ENCODE data around the gene TUBA4A. TPM values are rescaled to one million over a fixed set of nuclear protein-coding genes. Genes with fewer than 3 reads are reported as not detected.

The TUBA4A gene
- total RNA-seq, 2 experiments from 2014 or later, result 96.0 to 186 TPM

- H3K9me3 ChIP-seq (ENCODE audit: low read length), result no peaks in the 10 kb centered on the region
- intact Hi-C loops (cut with micrococcal nuclease; ENCODE audit: unreplicated experiment), result no loop called here
- no peak overlapping the region for H3K4me2 ChIP-seq (ENCODE audit: low read length)
- H3K9me2 ChIP-seq (ENCODE audit: insufficient read depth, low read length), result no peaks in the 10 kb centered on the region
- ChIA-PET CTCF (ENCODE audit: unreplicated experiment) (interaction anchor here (1.2 to 1.5 kb wide), 2 partner anchors 15 to 37 kb away, joined by 3 to 4 read pairs; no protein-coding TSS in a partner anchor), POLR2A (interaction anchor here (0.8 to 1.3 kb wide), 3 partner anchors 11 to 85 kb away, joined by 3 to 5 read pairs (median 4); partner anchors contain the start of genes DNAJB2 and ZFAND2B)
- H3K36me3 ChIP-seq (ENCODE audit: insufficient read depth, low read length), result no peaks in the 10 kb centered on the region
- no peak for DNase-seq (ENCODE audit: low spot score)
- TF ChIP-seq EZH2phosphoT487 (IDR thresholded peaks at IDR 0.05; ENCODE audit: borderline replicate concordance, low read depth, low read length), result no peak
- no peak for TF ChIP-seq CTCF (conservative IDR thresholded peaks at IDR 0.05; ENCODE audit: low read length)
- H3K4me3 ChIP-seq (ENCODE audit: low read depth, low read length, poor library complexity, severe bottlenecking), result no peak overlapping the region
- no peaks in the 10 kb centered on the region for H3K79me2 ChIP-seq (ENCODE audit: insufficient read depth, low read depth, low read length)
- no TSS peak for BruUV-seq (replicated peaks)
- H2AFZ ChIP-seq (ENCODE audit: low read length), result no peak overlapping the region
- H4K20me1 ChIP-seq (ENCODE audit: insufficient read depth, low read length), result no peaks in the 10 kb centered on the region
- H3K27ac ChIP-seq (ENCODE audit: low read depth, low read length, poor library complexity, severe bottlenecking), result no peak overlapping the region
- H3K4me1 ChIP-seq (ENCODE audit: insufficient read depth, low read length, poor library complexity, severe bottlenecking), result peaks cover 16% of the 10 kb centered on the region
Measured at GRCh38 chr2:219291394-219291793, 37.7 kb upstream of the TUBA4A start.

DNA sequence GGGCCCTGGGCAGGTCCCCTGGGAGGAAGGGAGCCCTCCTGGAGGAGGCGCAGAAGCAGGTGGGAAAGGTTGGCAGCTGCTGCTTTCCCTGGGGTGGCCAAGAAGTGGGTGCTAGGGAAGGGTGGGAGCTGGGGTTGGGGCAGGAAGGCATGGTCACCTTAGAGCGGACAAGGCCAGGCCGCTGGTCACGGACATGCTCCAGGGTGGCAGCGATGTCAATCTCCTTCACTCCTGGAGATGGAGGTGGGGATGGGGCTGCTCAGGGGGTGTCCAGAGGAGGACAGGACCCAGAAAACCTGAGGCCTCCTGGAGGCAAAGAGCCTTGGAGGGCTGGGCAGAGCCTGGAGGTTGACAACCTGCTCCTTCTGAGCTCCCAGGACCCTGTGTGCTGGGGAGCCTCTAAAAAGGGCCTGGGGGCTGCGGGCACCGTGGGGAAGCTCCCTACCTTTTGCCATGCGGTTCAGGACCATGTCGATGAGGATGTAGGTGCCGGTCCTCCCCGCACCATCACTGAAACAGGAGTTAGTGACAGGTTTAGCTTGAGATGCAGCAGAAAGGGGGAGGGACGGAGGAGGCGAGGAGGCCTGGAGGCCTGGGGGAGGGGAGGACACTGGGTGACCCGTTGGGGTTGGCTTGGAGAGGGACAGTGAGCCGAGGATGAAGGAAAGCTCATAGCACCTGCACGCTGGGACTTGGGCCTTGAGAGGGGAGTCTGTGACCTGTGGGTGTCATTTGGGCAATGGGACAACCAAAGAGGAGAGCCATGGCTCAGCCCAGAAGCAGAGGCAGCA is 36.9 kb upstream of the TUBA4A start:
- Histone ChIP-seq H3K9me2 (ENCODE audit: insufficient read depth, low read length) (no peaks in the 10 kb centered on the region), H3K9me3 (ENCODE audit: low read length) (no peaks in the 10 kb centered on the region), H3K27ac (ENCODE audit: low read depth, low read length, poor library complexity, severe bottlenecking) (no peak overlapping the region), H3K79me2 (ENCODE audit: insufficient read depth, low read depth, low read length) (no peaks in the 10 kb centered on the region), H3K36me3 (ENCODE audit: insufficient read depth, low read length) (peaks cover 2% of the 10 kb centered on the region; the same call in 1 of the 2 replicates), H3K4me1 (ENCODE audit: insufficient read depth, low read length, poor library complexity, severe bottlenecking) (peaks cover 15% of the 10 kb centered on the region), H4K20me1 (ENCODE audit: insufficient read depth, low read length) (no peaks in the 10 kb centered on the region), H3K4me3 (ENCODE audit: low read depth, low read length, poor library complexity, severe bottlenecking) (no peak overlapping the region), H2AFZ (ENCODE audit: low read length) (no peak overlapping the region), H3K4me2 (ENCODE audit: low read length) (no peak overlapping the region)
- TF ChIP-seq CTCF (conservative IDR thresholded peaks at IDR 0.05; ENCODE audit: low read length) (no peak), EZH2phosphoT487 (IDR thresholded peaks at IDR 0.05; ENCODE audit: borderline replicate concordance, low read depth, low read length) (no peak)
- BruUV-seq (replicated peaks), result no TSS peak
- CTCF ChIA-PET (ENCODE audit: unreplicated experiment), result no interaction called here
- DNase-seq (ENCODE audit: low spot score), result no peak
- intact Hi-C loops (cut with micrococcal nuclease; ENCODE audit: unreplicated experiment), result no loop called here
- POLR2A ChIA-PET, result interaction anchor here (0.6 to 1.3 kb wide), 2 partner anchors 10 to 615 kb away, joined by 4 to 5 read pairs; no protein-coding TSS in a partner anchor

Measured in OCI-LY7 (cell line).